CD4-positive, alpha-beta T cell treated with Interferon alpha-2 for 1 hour (primary cell): ENCODE results near the gene KCNIP2.
"Not testable (repeated sequence)": the region's sequence is repeated elsewhere in the genome, so short reads cannot be mapped to it uniquely, and the experiment has no call there.

ENCODE experiments used
- DNase-seq, 2 donors: peaks; one replicate each; pipeline ENCODE4 v3.0.0-alpha.2; 2020 to 2022

Gene KCNIP2

DNA sequence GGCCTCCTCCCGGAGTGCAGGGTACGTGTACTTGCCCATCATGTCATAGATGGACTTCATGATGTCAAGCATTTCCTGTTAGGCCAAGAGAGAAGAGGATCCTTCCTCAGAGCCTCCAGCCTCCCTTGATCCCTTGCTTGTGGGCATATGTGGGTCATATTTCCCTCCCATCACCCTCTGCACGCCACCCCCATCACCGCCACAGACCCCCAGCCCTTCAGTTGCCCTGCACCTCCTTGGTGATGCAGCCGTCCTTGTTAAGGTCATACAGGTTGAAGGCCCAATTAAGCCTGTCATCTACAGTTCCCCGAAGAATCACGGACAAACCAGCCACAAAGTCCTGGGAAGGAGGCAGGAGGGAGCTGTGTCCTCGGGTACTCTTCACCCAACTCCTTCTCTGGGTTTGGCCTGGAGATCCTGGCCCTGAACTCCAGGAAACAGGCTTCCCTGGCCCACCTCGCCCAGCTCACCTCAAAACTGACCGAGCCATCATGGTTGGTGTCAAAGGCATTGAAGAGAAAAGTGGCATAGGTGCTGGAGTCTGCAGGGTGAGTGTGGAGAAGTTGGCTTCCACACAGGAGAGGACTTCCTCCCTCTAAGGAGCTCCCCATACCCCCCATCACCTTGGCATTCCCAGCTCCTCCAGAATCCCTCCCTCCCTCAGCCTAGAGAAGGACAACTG is 15.5 kb downstream of the KCNIP2 start:
- DNase-seq: no peak

DNA sequence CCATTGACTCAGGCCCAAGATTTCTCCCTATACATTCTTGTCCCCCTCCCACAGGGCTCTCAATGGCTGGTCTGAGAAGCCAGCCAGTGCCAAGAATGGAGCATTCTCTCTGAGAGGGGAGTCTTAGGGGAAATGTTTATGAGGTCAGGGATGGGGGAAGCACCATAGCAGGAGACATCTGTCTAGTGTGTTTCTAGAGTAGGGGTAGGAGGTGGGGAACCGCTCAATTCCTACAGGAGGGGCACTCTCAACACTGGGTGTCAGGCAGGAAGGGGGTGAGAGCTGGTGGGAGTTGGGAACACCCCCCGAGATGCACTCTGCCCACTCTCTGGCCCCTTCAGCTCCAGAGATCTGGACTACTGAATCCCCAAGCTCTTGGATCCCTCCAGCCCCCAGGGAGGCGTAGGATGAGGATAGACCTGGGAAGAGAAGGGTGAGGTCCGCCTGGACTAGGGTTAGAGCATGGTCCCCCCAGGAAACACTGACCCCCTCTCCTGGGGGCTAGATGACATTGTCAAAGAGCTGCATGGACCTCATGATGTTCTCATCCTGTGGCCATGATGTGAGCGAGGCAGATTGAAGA is 16.7 kb downstream of the KCNIP2 start:
- DNase-seq: no peak

DNA sequence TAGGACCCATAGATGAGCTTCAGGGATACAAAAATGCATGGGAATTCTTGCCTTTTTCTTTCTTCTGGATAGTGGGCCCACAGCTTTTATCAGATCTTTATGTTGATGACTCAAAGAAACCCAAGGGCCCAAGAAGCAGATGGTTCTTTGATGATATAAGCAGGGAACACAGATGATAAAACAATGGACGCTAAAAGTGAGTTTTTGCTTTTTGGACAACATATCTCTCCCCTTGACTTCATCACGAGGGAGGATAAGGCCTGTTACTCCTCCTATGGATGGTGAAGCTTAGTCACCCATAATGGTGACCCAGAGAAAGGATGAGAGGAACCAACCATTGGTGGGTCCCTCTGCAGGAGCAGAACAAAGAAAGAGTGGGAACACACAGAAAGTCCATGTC is 18.9 kb downstream of the KCNIP2 start:
- no peak for DNase-seq

DNA sequence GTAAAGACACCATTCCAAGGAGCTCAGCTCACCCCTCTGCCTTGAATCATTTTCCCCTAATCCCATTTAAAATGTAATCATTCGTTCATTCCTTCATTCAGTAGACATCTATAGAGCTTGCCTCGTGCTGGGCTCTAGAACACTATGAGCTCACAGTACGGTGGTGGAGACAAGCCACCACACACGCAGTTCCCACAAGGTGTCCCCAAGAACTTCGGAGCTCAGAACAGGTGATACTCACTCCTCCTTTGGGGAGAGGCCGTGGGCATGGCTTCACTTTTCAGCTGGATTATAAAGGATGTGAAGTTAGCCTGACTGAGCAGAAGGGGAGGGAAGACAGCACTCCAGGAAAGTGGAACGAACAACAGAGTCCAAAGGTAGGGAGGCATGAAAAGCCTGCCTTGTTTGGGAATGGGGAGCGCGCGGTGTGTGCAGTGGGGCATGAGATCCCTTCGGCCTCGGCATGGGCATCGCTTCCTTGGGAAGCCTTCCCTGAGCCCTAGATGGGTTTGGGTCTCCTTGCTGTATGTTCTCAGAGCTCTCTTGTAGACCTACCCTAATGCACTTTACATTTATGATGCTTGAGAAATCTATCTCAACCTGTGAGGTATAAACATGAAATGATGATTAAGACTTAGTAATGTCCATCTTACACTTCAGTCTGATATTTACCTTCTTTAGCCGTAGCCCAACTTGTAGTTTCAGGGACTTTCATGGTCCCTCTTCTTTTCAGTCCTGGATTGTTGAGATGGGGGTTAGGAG is 24.5 kb downstream of the KCNIP2 start:
- no peak for DNase-seq

DNA sequence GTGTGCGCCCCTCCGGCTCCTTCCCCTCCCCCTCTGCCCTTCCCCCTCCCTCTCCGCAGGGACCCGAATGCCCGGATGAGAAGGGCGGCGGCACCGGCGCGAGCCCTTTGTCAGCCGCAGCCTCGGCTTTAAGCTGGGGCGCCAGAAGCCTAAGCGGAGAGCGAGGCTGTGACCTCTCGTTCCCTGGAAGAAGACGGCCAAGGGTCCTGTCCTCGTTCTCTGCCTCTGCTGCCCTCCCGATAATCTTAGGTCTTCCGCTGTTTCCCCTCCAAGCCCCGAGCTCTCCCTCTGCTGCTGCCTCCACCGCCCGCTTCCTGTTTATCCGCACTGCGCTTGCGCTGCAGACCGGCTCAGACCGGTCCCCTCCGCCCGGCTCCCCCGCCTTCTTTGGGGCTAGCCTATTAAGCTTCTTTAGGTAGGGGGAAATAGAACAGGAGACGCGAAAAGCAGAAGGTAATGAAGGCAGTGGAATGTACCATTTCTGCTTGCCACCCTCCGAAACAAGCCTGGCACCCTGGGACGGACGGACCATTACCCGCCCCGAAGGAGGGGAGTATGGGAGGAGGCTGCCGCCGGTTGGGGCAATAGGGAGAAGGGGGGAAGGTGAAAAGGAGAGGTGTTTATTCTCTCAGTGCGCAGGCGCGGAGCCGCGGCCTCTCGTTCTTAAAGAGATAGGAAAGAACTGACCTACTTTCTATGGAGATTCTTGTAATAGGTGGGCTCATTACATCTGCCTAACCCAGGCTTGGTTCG is 25.3 kb downstream of the KCNIP2 start, which contains the start of gene OGA:
OGA (minus strand) TSS at position 326 of the 753 bp plus-strand sequence. CDS start 422 bp downstream, outside the sequence.
- DNase-seq: peak; percentile 99 to 100

DNA sequence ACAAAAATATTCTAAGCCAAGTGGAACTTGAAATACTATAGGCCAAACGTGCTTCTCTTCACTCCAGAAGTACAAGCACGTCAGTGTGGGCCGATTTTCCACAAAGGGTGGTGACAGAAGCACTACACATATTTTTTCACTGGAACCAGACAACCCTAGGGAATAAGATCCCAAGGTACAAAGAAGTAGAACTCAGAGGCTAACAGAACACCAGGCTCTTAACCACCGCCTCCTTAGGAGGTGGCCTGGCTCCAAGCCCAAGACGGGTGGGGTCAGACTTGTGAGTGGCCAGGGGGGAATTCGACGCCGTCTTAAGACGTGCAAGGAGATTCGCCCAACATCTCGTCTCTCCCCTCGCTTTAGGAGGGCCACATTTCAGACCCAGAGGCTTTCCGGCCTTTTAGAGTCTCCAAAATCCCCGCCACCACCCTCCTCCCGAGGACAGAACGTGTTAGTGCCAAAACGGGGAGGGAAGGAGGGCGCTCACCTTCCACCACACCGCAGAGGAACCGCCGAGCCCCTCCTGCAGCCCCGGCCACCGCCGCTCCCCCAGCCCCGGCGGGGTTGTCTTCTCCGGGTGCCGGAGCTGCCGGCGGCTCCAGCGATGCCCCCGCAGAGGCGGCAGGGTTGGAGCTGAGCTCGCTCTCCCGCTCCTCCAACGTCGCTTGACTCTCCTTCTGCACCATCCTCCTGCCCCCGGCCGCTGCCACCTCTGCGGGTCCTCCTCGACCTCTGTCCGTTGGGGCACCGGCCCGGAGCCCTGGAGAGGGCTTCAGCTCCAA is 26.1 kb downstream of the KCNIP2 start:
- DNase-seq: peak in 1 of 2 donors; percentile 35

GRCh38 chr10:101816913-101817336 is 26.7 kb downstream of the KCNIP2 start:
- DNase-seq: no peak

DNA sequence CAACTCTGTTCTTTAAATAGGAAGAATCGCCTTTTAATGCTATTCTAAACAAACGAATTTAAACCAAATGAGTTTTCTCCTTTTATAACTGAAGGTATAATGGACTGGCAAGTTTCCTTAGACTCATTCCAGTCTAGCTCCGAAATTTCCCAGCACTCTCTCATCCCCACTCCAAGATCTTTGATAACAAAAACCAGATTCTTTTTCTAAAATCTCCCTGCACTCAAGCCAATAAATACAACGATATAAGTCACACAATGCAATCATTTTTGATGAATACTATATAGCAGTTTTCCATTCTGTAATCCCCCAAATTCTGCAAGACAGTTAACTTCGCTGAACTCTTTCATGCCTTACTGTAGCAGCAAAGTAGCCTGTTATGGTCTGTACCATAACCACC is 27.2 kb downstream of the KCNIP2 start:
- DNase-seq: no peak

GRCh38 chr10:101814466-101815071 is 29.0 kb downstream of the KCNIP2 start:
- peak in 1 of 2 donors; percentile 16 for DNase-seq

DNA sequence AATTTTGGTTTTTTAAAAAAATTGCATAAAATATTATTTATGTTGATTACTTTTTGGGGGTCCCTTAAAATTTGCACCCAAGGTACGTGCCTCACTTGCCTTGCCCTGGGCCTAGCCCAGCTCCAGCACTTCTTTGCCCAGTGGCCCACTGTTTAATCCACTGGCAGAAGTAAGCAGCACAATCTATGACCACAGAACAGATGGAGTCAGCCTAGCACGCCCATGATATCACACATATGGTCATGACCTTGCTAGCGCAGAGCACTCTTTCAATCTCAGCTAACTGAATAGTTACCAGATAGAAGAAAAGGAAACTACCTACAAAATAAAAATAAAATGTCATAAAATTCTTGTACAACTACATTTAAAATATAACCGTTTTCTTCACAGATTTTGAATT is 31.0 kb downstream of the KCNIP2 start:
- DNase-seq: no peak

GRCh38 chr10:101807158-101807557 is 36.4 kb downstream of the KCNIP2 start:
- no peak for DNase-seq

GRCh38 chr10:101803511-101803910 is 40.1 kb downstream of the KCNIP2 start:
- DNase-seq: no peak

GRCh38 chr10:101797403-101798059 is 46.1 kb downstream of the KCNIP2 start:
- DNase-seq: no peak

- no peak for DNase-seq
Observed at GRCh38 chr10:101793526-101793925, 50.1 kb downstream of the KCNIP2 start.

DNA sequence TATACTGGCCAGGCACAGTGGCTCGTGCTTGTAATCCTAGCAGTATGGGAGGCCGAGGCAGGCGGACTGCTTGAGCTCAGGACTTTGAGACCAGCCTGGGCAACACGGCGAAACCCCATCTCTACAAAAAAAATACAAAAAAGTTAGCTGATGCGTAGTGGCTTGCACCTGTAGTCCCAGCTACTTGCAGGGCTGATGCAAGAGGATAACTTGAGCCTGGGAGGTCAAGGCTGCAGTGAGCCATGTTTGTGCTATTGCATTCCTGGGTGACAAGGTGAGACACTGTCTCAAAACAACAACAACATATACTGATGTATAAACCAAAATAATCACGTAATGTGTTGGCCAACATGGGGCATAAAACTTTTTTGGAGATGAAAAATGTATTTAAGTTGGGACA is 53.9 kb downstream of the KCNIP2 start:
- no peak for DNase-seq

DNA sequence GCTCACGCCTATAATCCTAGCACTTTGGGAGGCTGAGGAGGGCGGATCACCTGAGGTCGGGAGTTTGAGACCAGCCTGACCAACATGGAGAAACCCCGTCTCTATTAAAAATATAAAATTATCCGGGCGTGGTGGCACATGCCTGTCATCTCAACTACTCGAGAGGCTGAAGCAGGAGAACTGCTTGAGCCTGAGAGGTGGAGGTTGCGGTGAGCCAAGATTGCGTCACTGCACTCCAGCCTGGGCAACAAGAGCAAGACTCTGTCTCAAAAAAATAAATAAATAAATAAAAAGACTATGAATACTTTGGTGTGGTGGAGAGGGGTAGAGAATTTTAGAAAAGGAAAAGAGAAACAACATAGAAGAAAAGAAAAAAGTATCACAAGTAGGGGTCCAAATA is 54.4 kb downstream of the KCNIP2 start:
- DNase-seq: not testable (repeated sequence)

GRCh38 chr10:101785801-101786200 is 57.8 kb downstream of the KCNIP2 start:
- no peak for DNase-seq

GRCh38 chr10:101784558-101784957 is 59.0 kb downstream of the KCNIP2 start:
- no peak for DNase-seq

GRCh38 chr10:101783736-101784118 is 59.9 kb downstream of the KCNIP2 start:
- DNase-seq: no peak

- peak; percentile 77 to 81 for DNase-seq
Observed at GRCh38 chr10:101782811-101783735, 60.5 kb downstream of the KCNIP2 start, which contains the start of gene NPM3. NPM3 (minus strand) TSS chr10:101783446; CDS start chr10:101783390, 56 bp downstream.
